Endothelial cell of umbilical vein (primary cell): ENCODE data around the gene MTA2. TPM values are rescaled to one million over a fixed set of nuclear protein-coding genes. Genes with fewer than 3 reads are reported as not detected.

ENCODE experiments used
- BruUV-seq: library from RNA; stranded (reverse); fragments of 400-500 nt; replicated peaks from 2 replicates; lab custom pipeline; 2021; lab: Mats Ljungman, UMichigan
- CTCF ChIA-PET: fragments of 300-600, 350-600 bp; sonication (Branson Sonifier 250); formaldehyde crosslinking; loops from one replicate; lab custom pipeline; 2021; ENCODE audit warnings: antibody characterized with exemption, inconsistent platforms; lab: Charles Lee
- POLR2A ChIA-PET: fragments of 300-600, 350-600 bp; sonication (Branson Sonifier 250); formaldehyde crosslinking; loops from one replicate; lab custom pipeline; 2021; ENCODE audit warnings: antibody characterized with exemption, inconsistent platforms; lab: Charles Lee
- DNase-seq: peaks from one replicate; pipeline ENCODE4 v3.0.0-alpha.2; 2011; ENCODE audit warnings: low read depth, low spot score
- FAIRE-seq: peaks from 2 replicates; lab custom pipeline; 2011; peaks lifted over from hg19 to GRCh38; lab: Jason Lieb, UNC
- H2AFZ ChIP-seq: 2 replicates; pipeline ENCODE4 v1.6.0; 2012; ENCODE audit warnings: low read depth, low read length, control low read depth, inconsistent platforms
- H3K27ac ChIP-seq: 2 replicates; pipeline ENCODE4 v1.5.1; 2011; ENCODE audit warnings: low read depth, mild to moderate bottlenecking, control low read depth, low read length, moderate library complexity; ENCODE audit not compliant: insufficient read depth
- H3K27me3 ChIP-seq, 2 experiments: 2 replicates each; pipeline versions ENCODE4 v1.6.0 to v1.6.1; 2011; ENCODE audit warnings: low read length in 2 of 2, mixed read lengths in 1 of 2; ENCODE audit not compliant: control insufficient read depth in 2 of 2, insufficient read depth in 2 of 2
- H3K36me3 ChIP-seq, 2 experiments: 2 replicates in 1 of 2; 3 replicates in 1 of 2; pipeline ENCODE4 v1.5.1; 2011; ENCODE audit warnings: low read length in 2 of 2, mild to moderate bottlenecking in 1 of 2, moderate library complexity in 1 of 2; ENCODE audit not compliant: control insufficient read depth in 2 of 2, insufficient read depth in 2 of 2; ENCODE audit errors: extremely low read depth in 1 of 2
- H3K4me1 ChIP-seq: 3 replicates; pipeline ENCODE4 v1.5.1; 2011; ENCODE audit warnings: mild to moderate bottlenecking, low read length; ENCODE audit not compliant: control insufficient read depth, insufficient read depth; ENCODE audit errors: extremely low read depth
- H3K4me2 ChIP-seq: 2 replicates; pipeline ENCODE4 v1.6.1; 2011; ENCODE audit warnings: low read length, control low read depth, mixed read lengths; ENCODE audit not compliant: insufficient read depth
- H3K4me3 ChIP-seq, 3 experiments: fragments of 200-600 bp in 1 of 3; sonication (generic), shearing (Covaris generic) in 1 of 3; replicated peaks in 1 of 3; 2 replicates each; pipeline ENCODE4 v1.5.1; 2011 to 2016; ENCODE audit warnings: control low read depth in 3 of 3, low read length in 3 of 3, mild to moderate bottlenecking in 2 of 3, inconsistent platforms in 1 of 3, low read depth in 1 of 3, moderate library complexity in 1 of 3; ENCODE audit not compliant: insufficient read depth in 1 of 3
- H3K79me2 ChIP-seq: 2 replicates; pipeline ENCODE4 v1.6.0; 2012; ENCODE audit warnings: low read length, inconsistent platforms; ENCODE audit not compliant: control insufficient read depth, insufficient read depth
- H3K9ac ChIP-seq: replicated peaks from 2 replicates; pipeline ENCODE3; 2011; ENCODE audit warnings: low read length, control low read depth; ENCODE audit not compliant: insufficient read depth; ENCODE audit errors: extremely low read depth
- H3K9me1 ChIP-seq: replicated peaks from 3 replicates; pipeline ENCODE4 v1.6.0; 2011; ENCODE audit warnings: mild to moderate bottlenecking, low read length; ENCODE audit not compliant: control insufficient read depth, insufficient read depth; ENCODE audit errors: extremely low read depth
- H3K9me3 ChIP-seq: replicated peaks from 2 replicates; pipeline ENCODE4 v1.5.1; 2012; ENCODE audit warnings: low read length, inconsistent platforms; ENCODE audit not compliant: control insufficient read depth, insufficient read depth
- H4K20me1 ChIP-seq: replicated peaks from 2 replicates; pipeline ENCODE3; 2011; ENCODE audit warnings: mild to moderate bottlenecking, low read length; ENCODE audit not compliant: control insufficient read depth, insufficient read depth; ENCODE audit errors: extremely low read depth
- CTCF ChIP-seq, 2 donors: IDR thresholded peaks; 1 replicate in 1 of 2; 2 replicates in 1 of 2; pipeline ENCODE4 v1.5.1; 2011; ENCODE audit warnings: low read length in 2 of 2, mild to moderate bottlenecking in 2 of 2, moderate library complexity in 2 of 2, control low read depth in 1 of 2, inconsistent platforms in 1 of 2, low read depth in 1 of 2; ENCODE audit not compliant: insufficient read depth in 1 of 2; ENCODE audit errors: extremely low read depth in 1 of 2
- EZH2 ChIP-seq: IDR thresholded peaks from 2 replicates; pipeline ENCODE4 v1.6.1; 2012; ENCODE audit warnings: borderline replicate concordance, low read depth, mild to moderate bottlenecking, moderate library complexity, low read length, inconsistent platforms; ENCODE audit not compliant: severe bottlenecking
- FOS ChIP-seq: IDR thresholded peaks from 2 replicates; pipeline ENCODE4 v1.6.1; 2011; ENCODE audit warnings: mild to moderate bottlenecking, low read length, moderate library complexity, borderline replicate concordance; ENCODE audit not compliant: insufficient read depth
- GATA2 ChIP-seq: IDR thresholded peaks from 2 replicates; pipeline ENCODE4 v1.7.0; 2011; ENCODE audit warnings: low read depth, mild to moderate bottlenecking, moderate library complexity, mixed read lengths, low read length; ENCODE audit not compliant: insufficient read length, insufficient read depth
- JUN ChIP-seq: IDR thresholded peaks from 2 replicates; pipeline ENCODE4 v1.6.1; 2011; ENCODE audit warnings: borderline replicate concordance, low read depth; ENCODE audit not compliant: insufficient read length, insufficient read depth
- MAX ChIP-seq: IDR thresholded peaks from 2 replicates; pipeline ENCODE4 v1.6.1; 2011; ENCODE audit not compliant: insufficient read depth, insufficient read length
- MYC ChIP-seq: IDR thresholded peaks from one replicate; pipeline ENCODE4 v1.6.1; 2011; ENCODE audit warnings: mild to moderate bottlenecking, low read depth, low read length
- POLR2A ChIP-seq: IDR thresholded peaks from 2 replicates; pipeline ENCODE4 v1.6.1; 2012; ENCODE audit warnings: low read depth, mild to moderate bottlenecking, control low read depth, low read length
- POLR2AphosphoS5 ChIP-seq: IDR thresholded peaks from 2 replicates; pipeline ENCODE4 v1.6.1; 2012; ENCODE audit warnings: low read depth, mild to moderate bottlenecking, control low read depth, low read length, moderate library complexity; ENCODE audit not compliant: insufficient read depth
- dilution Hi-C: fragments of 300-500 bp; cut with MboI; formaldehyde crosslinking; loops from one replicate; pipeline ENCODE4 v1.15.0; 2019; ENCODE audit warnings: low sequenced_read_pairs; ENCODE audit not compliant: extremely low pct_ligation_motif_present
- intact Hi-C: fragments of 100-400 bp; cut with micrococcal nuclease; formaldehyde crosslinking; loops from one replicate; pipeline ENCODE4 v1.10.0; 2022
- polyA plus RNA-seq, 4 experiments: library from polyadenylated mRNA; depleted of rRNA in 3 of 4; stranded (reverse) in 3 of 4; unstranded in 1 of 4; fragments of >200 nt; gene quantifications; 2 replicates each; pipeline versions ENCODE4 v1.2.1 to v1.2.3, GENCODE V29; 2011 to 2012; ENCODE audit warnings: missing spikeins in 1 of 4
- total RNA-seq: library from RNA; stranded (reverse); gene quantifications from 2 replicates; pipeline ENCODE4 v1.2.3, GENCODE V29; 2021

The MTA2 gene
- total and polyA plus RNA-seq, 2 donors (not counting 3 experiments of a cell fraction or from before 2014, with no cell fraction given), result 40.4 to 166 TPM

GRCh38 chr11:62608776-62609175 is 7.1 kb upstream of the MTA2 start:
- POLR2A ChIA-PET, result no interaction called here
- CTCF ChIA-PET, result interaction anchor here (1.5 to 5.7 kb wide), 2 partner anchors 16 to 184 kb away, joined by 4 to 48 read pairs; partner anchors contain the start of gene TUT1
- BruUV-seq, result no TSS peak

GRCh38 chr11:62607714-62608113 is 6.0 kb upstream of the MTA2 start:
- FAIRE-seq, result no peak
- CTCF ChIA-PET, result no interaction called here
- TF ChIP-seq POLR2A (no peak), FOS (no peak), MYC (no peak), CTCF (IDR thresholded peaks at IDR 0.05; ENCODE audit: extremely low read depth in 1 of 2, insufficient read depth in 1 of 2, low read depth in 1 of 2, low read length in 2 of 2) (no peak), JUN (no peak), GATA2 (no peak), POLR2AphosphoS5 (no peak)

More at GRCh38 chr11:62608776-62609175, 7.1 kb upstream of the MTA2 start:
- Histone ChIP-seq H3K4me3 (no peak overlapping the region), H4K20me1 (no peaks in the 10 kb centered on the region), H3K4me2 (no peak overlapping the region), H3K36me3 (peaks cover 0 to 13% of the 10 kb centered on the region in 2 experiments), H3K9me3 (no peaks in the 10 kb centered on the region), H3K27ac (no peak overlapping the region), H3K27me3 (no peaks in the 10 kb centered on the region), H3K9me1 (no peaks in the 10 kb centered on the region), H3K9ac (no peak overlapping the region), H3K4me1 (peaks cover 22% of the 10 kb centered on the region), H2AFZ (no peak overlapping the region), H3K79me2 (peaks cover 14% of the 10 kb centered on the region)
- DNase-seq (no peak), FAIRE-seq (no peak)
- TF ChIP-seq EZH2 (no peak), FOS (no peak), MAX (no peak), GATA2 (no peak), POLR2AphosphoS5 (no peak), JUN (no peak), POLR2A (no peak)
- intact Hi-C loops (no loop called here), dilution Hi-C loops (no loop called here)

More at GRCh38 chr11:62607714-62608113, 6.0 kb upstream of the MTA2 start:
- intact Hi-C loops, result no loop called here
- H3K4me3 ChIP-seq, result no peak overlapping the region
- no TSS peak for BruUV-seq
- H2AFZ ChIP-seq, result no peak overlapping the region
- no peak for DNase-seq
- peaks cover 0 to 13% of the 10 kb centered on the region in 2 experiments for H3K36me3 ChIP-seq
- H3K9me1 ChIP-seq, result no peaks in the 10 kb centered on the region
- H3K27ac ChIP-seq, result no peak overlapping the region
- H3K79me2 ChIP-seq, result peaks cover 14% of the 10 kb centered on the region
- no peaks in the 10 kb centered on the region for H4K20me1 ChIP-seq
- H3K4me2 ChIP-seq, result no peak overlapping the region
- dilution Hi-C loops, result no loop called here
- no peaks in the 10 kb centered on the region for H3K9me3 ChIP-seq
- H3K4me1 ChIP-seq, result peaks cover 18% of the 10 kb centered on the region
- no peak overlapping the region for H3K9ac ChIP-seq
- POLR2A ChIA-PET, result no interaction called here
- H3K27me3 ChIP-seq, result no peaks in the 10 kb centered on the region
